ENCODE results near the gene PARL.

Gene PARL

GRCh38 chr3:183796372-183796771, 88.3 kb downstream of the PARL start:
- WGBS: 98% methylated on average over 4 of the region's 6 CpGs

GRCh38 chr3:183794452-183794851, 90.2 kb downstream of the PARL start:
- Histone ChIP-seq H2BK12ac (ENCODE audit: low read length in 2 of 2) (no peak overlapping the region), H3K27ac (ENCODE audit: low read length, poor library complexity, severe bottlenecking) (no peak overlapping the region), H3K27me3 (ENCODE audit: control insufficient read depth in 1 of 2, insufficient read depth in 1 of 2, low read length in 2 of 2) (no peaks in the 10 kb centered on the region), H3K18ac (ENCODE audit: low read depth in 1 of 2, low read length in 2 of 2) (no peak overlapping the region), H3K23ac (ENCODE audit: low read length in 2 of 2) (no peak overlapping the region), H3K4ac (ENCODE audit: low read depth in 1 of 2, low read length in 2 of 2) (no peak overlapping the region), H2AK5ac (ENCODE audit: low read length, severe bottlenecking) (no peak overlapping the region), H4K91ac (ENCODE audit: low read length) (no peak overlapping the region), H3K9me3 (ENCODE audit: control insufficient read depth, low read length) (no peaks in the 10 kb centered on the region), H3K14ac (ENCODE audit: low read length in 2 of 2) (no peak overlapping the region), H2BK15ac (ENCODE audit: low read depth, poor library complexity, severe bottlenecking) (no peak overlapping the region), H3K4me1 (ENCODE audit: control insufficient read depth, insufficient read depth, low read depth, low read length) (no peaks in the 10 kb centered on the region), H3K79me1 (replicated peaks; ENCODE audit: low read length, poor library complexity, severe bottlenecking) (peaks cover 25% of the 10 kb centered on the region), H3K4me2 (ENCODE audit: low read length, poor library complexity, severe bottlenecking) (no peak overlapping the region), H2BK5ac (ENCODE audit: low read depth, low read length, poor library complexity, severe bottlenecking) (no peak overlapping the region), H3K4me3 (ENCODE audit: insufficient read depth in 1 of 2, low read depth in 1 of 2, low read length in 2 of 2) (no peak overlapping the region), H2AFZ (ENCODE audit: low read depth, low read length) (no peak overlapping the region), H3K36me3 (ENCODE audit: control insufficient read depth in 1 of 2, insufficient read depth in 2 of 2, low read depth in 1 of 2, low read length in 2 of 2) (peaks cover 41 to 72% of the 10 kb centered on the region in 2 experiments), H4K8ac (ENCODE audit: low read length) (no peak overlapping the region), H2BK120ac (ENCODE audit: low read depth, low read length) (no peak overlapping the region), H3K9ac (ENCODE audit: low read length) (no peak overlapping the region)
- 89% methylated on average over 4 of the region's 4 CpGs for WGBS
- no peak for DNase-seq

More at GRCh38 chr3:183796372-183796771, 88.3 kb downstream of the PARL start:
- H3K4me2 ChIP-seq (ENCODE audit: low read length, poor library complexity, severe bottlenecking): no peak overlapping the region
- no peak overlapping the region for H2BK12ac ChIP-seq (ENCODE audit: low read length in 2 of 2)
- H3K9ac ChIP-seq (ENCODE audit: low read length): no peak overlapping the region
- H3K27ac ChIP-seq (ENCODE audit: low read length, poor library complexity, severe bottlenecking): no peak overlapping the region
- no peaks in the 10 kb centered on the region for H3K4me1 ChIP-seq (ENCODE audit: control insufficient read depth, insufficient read depth, low read depth, low read length)
- H3K36me3 ChIP-seq (ENCODE audit: control insufficient read depth in 1 of 2, insufficient read depth in 2 of 2, low read depth in 1 of 2, low read length in 2 of 2): peaks cover 41 to 74% of the 10 kb centered on the region in 2 experiments
- H3K27me3 ChIP-seq (ENCODE audit: control insufficient read depth in 1 of 2, insufficient read depth in 1 of 2, low read length in 2 of 2): no peaks in the 10 kb centered on the region
- H3K4me3 ChIP-seq (ENCODE audit: insufficient read depth in 1 of 2, low read depth in 1 of 2, low read length in 2 of 2): no peak overlapping the region
- no peak overlapping the region for H2AFZ ChIP-seq (ENCODE audit: low read depth, low read length)
- H3K79me1 ChIP-seq (replicated peaks; ENCODE audit: low read length, poor library complexity, severe bottlenecking): peaks cover 20% of the 10 kb centered on the region
- no peak overlapping the region for H3K23ac ChIP-seq (ENCODE audit: low read length in 2 of 2)
- no peak overlapping the region for H2AK5ac ChIP-seq (ENCODE audit: low read length, severe bottlenecking)
- H4K91ac ChIP-seq (ENCODE audit: low read length): no peak overlapping the region
- no peak overlapping the region for H3K18ac ChIP-seq (ENCODE audit: low read depth in 1 of 2, low read length in 2 of 2)
- no peak for DNase-seq
- H3K14ac ChIP-seq (ENCODE audit: low read length in 2 of 2): no peak overlapping the region
- H3K4ac ChIP-seq (ENCODE audit: low read depth in 1 of 2, low read length in 2 of 2): no peak overlapping the region
- no peak overlapping the region for H2BK120ac ChIP-seq (ENCODE audit: low read depth, low read length)
- H2BK15ac ChIP-seq (ENCODE audit: low read depth, poor library complexity, severe bottlenecking): no peak overlapping the region
- no peaks in the 10 kb centered on the region for H3K9me3 ChIP-seq (ENCODE audit: control insufficient read depth, low read length)
- no peak overlapping the region for H2BK5ac ChIP-seq (ENCODE audit: low read depth, low read length, poor library complexity, severe bottlenecking)
- H4K8ac ChIP-seq (ENCODE audit: low read length): no peak overlapping the region

GRCh38 chr3:183792976-183793375, 91.7 kb downstream of the PARL start:
- H2AFZ ChIP-seq (ENCODE audit: low read depth, low read length): no peak overlapping the region
- H3K4me1 ChIP-seq (ENCODE audit: control insufficient read depth, insufficient read depth, low read depth, low read length): no peaks in the 10 kb centered on the region
- H2BK15ac ChIP-seq (ENCODE audit: low read depth, poor library complexity, severe bottlenecking): no peak overlapping the region
- H4K91ac ChIP-seq (ENCODE audit: low read length): no peak overlapping the region
- H2BK120ac ChIP-seq (ENCODE audit: low read depth, low read length): no peak overlapping the region
- H3K79me1 ChIP-seq (replicated peaks; ENCODE audit: low read length, poor library complexity, severe bottlenecking): peaks cover 23% of the 10 kb centered on the region
- no CpG with 5 or more reads among the region's 6 CpGs for WGBS
- no peaks in the 10 kb centered on the region for H3K27me3 ChIP-seq (ENCODE audit: control insufficient read depth in 1 of 2, insufficient read depth in 1 of 2, low read length in 2 of 2)
- no peak overlapping the region for H3K4ac ChIP-seq (ENCODE audit: low read depth in 1 of 2, low read length in 2 of 2)
- H2BK12ac ChIP-seq (ENCODE audit: low read length in 2 of 2): no peak overlapping the region
- peaks cover 31 to 71% of the 10 kb centered on the region in 2 experiments for H3K36me3 ChIP-seq (ENCODE audit: control insufficient read depth in 1 of 2, insufficient read depth in 2 of 2, low read depth in 1 of 2, low read length in 2 of 2)
- H4K8ac ChIP-seq (ENCODE audit: low read length): no peak overlapping the region
- no peak for DNase-seq
- H3K27ac ChIP-seq (ENCODE audit: low read length, poor library complexity, severe bottlenecking): no peak overlapping the region
- no peak overlapping the region for H3K4me3 ChIP-seq (ENCODE audit: insufficient read depth in 1 of 2, low read depth in 1 of 2, low read length in 2 of 2)
- H3K18ac ChIP-seq (ENCODE audit: low read depth in 1 of 2, low read length in 2 of 2): no peak overlapping the region
- H2AK5ac ChIP-seq (ENCODE audit: low read length, severe bottlenecking): no peak overlapping the region
- no peak overlapping the region for H2BK5ac ChIP-seq (ENCODE audit: low read depth, low read length, poor library complexity, severe bottlenecking)
- H3K14ac ChIP-seq (ENCODE audit: low read length in 2 of 2): no peak overlapping the region
- no peak overlapping the region for H3K9ac ChIP-seq (ENCODE audit: low read length)
- H3K23ac ChIP-seq (ENCODE audit: low read length in 2 of 2): no peak overlapping the region
- H3K4me2 ChIP-seq (ENCODE audit: low read length, poor library complexity, severe bottlenecking): no peak overlapping the region
- no peaks in the 10 kb centered on the region for H3K9me3 ChIP-seq (ENCODE audit: control insufficient read depth, low read length)

DNA sequence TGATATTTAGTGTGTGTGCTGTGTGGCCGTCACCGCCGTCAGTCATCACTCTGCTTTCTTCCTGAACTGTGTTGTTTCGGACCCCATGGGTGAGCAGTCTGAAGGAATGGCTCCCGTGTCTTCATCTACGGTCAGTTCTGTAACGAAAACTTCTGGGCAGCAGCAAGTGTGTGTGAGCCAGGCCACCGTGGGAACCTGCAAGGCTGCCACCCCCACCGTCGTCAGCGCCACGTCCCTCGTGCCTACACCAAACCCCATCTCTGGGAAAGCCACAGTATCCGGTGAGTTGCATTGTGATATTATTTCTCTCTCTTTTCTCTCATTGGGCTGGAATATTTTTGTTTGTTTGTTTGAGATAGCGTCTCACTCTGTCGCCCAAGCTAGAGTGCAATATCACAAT, 94.0 kb downstream of the PARL start:
- H3K14ac ChIP-seq (ENCODE audit: low read length in 2 of 2): no peak overlapping the region
- no peaks in the 10 kb centered on the region for H3K27me3 ChIP-seq (ENCODE audit: control insufficient read depth in 1 of 2, insufficient read depth in 1 of 2, low read length in 2 of 2)
- H3K27ac ChIP-seq (ENCODE audit: low read length, poor library complexity, severe bottlenecking): no peak overlapping the region
- H3K23ac ChIP-seq (ENCODE audit: low read length in 2 of 2): no peak overlapping the region
- H3K4me1 ChIP-seq (ENCODE audit: control insufficient read depth, insufficient read depth, low read depth, low read length): no peaks in the 10 kb centered on the region
- H3K4me2 ChIP-seq (ENCODE audit: low read length, poor library complexity, severe bottlenecking): no peak overlapping the region
- peaks cover 33 to 77% of the 10 kb centered on the region in 2 experiments for H3K36me3 ChIP-seq (ENCODE audit: control insufficient read depth in 1 of 2, insufficient read depth in 2 of 2, low read depth in 1 of 2, low read length in 2 of 2)
- no peak overlapping the region for H3K4me3 ChIP-seq (ENCODE audit: insufficient read depth in 1 of 2, low read depth in 1 of 2, low read length in 2 of 2)
- no peak overlapping the region for H3K4ac ChIP-seq (ENCODE audit: low read depth in 1 of 2, low read length in 2 of 2)
- H2BK5ac ChIP-seq (ENCODE audit: low read depth, low read length, poor library complexity, severe bottlenecking): no peak overlapping the region
- peaks cover 17% of the 10 kb centered on the region for H3K79me1 ChIP-seq (replicated peaks; ENCODE audit: low read length, poor library complexity, severe bottlenecking)
- H2AK5ac ChIP-seq (ENCODE audit: low read length, severe bottlenecking): no peak overlapping the region
- no peak overlapping the region for H2BK15ac ChIP-seq (ENCODE audit: low read depth, poor library complexity, severe bottlenecking)
- no peak overlapping the region for H2BK12ac ChIP-seq (ENCODE audit: low read length in 2 of 2)
- no peak for DNase-seq
- H2AFZ ChIP-seq (ENCODE audit: low read depth, low read length): no peak overlapping the region
- H3K18ac ChIP-seq (ENCODE audit: low read depth in 1 of 2, low read length in 2 of 2): no peak overlapping the region
- peak overlapping the region; percentile 4 for H3K9ac ChIP-seq (ENCODE audit: low read length)
- 95% methylated on average over 15 of the region's 16 CpGs for WGBS
- H2BK120ac ChIP-seq (ENCODE audit: low read depth, low read length): no peak overlapping the region
- H3K9me3 ChIP-seq (ENCODE audit: control insufficient read depth, low read length): no peaks in the 10 kb centered on the region
- no peak overlapping the region for H4K8ac ChIP-seq (ENCODE audit: low read length)
- H4K91ac ChIP-seq (ENCODE audit: low read length): no peak overlapping the region
